MCF 10A (cell line): Measurements from ENCODE around the gene MYRIP. TPM values are rescaled to one million over a fixed set of nuclear protein-coding genes. Genes with fewer than 3 reads are reported as not detected.

ENCODE experiments used
- BruUV-seq: library from RNA; stranded (reverse); fragments of 400-500 nt; replicated peaks from 2 replicates; lab custom pipeline; 2021; lab: Mats Ljungman, UMichigan
- CTCF ChIA-PET: fragments of 300-600 bp; sonication (Branson Sonifier 250); formaldehyde crosslinking; extraction: SDS; loops from one replicate; lab custom pipeline; 2021; ENCODE audit warnings: antibody characterized with exemption, inconsistent platforms; lab: Yijun Ruan, JAX
- POLR2A ChIA-PET: fragments of 300-600, 350-650 bp; sonication (Branson Sonifier 250); formaldehyde crosslinking; extraction: SDS; loops from one replicate; lab custom pipeline; 2020; ENCODE audit warnings: antibody characterized with exemption, inconsistent platforms; lab: Yijun Ruan, JAX
- DNase-seq: peaks from one replicate; pipeline ENCODE4 v3.0.0-alpha.2; 2018; ENCODE audit not compliant: unreplicated experiment
- H3K27ac Mint-ChIP-seq: one replicate; pipeline ENCODE4 v1.8.0; 2022; ENCODE audit warnings: mild to moderate bottlenecking, low read depth, mixed read lengths; ENCODE audit not compliant: unreplicated experiment
- H3K27me3 Mint-ChIP-seq: one replicate; pipeline ENCODE4 v1.8.0; 2022; ENCODE audit warnings: mixed read lengths; ENCODE audit not compliant: insufficient read depth, unreplicated experiment
- H3K36me3 Mint-ChIP-seq: one replicate; pipeline ENCODE4 v1.8.0; 2022; ENCODE audit warnings: mild to moderate bottlenecking, moderate library complexity, mixed read lengths; ENCODE audit not compliant: insufficient read depth, unreplicated experiment
- H3K4me1 Mint-ChIP-seq: one replicate; pipeline ENCODE4 v1.8.0; 2022; ENCODE audit warnings: mixed read lengths; ENCODE audit not compliant: insufficient read depth, unreplicated experiment
- H3K4me3 Mint-ChIP-seq: one replicate; pipeline ENCODE4 v1.8.0; 2022; ENCODE audit warnings: mild to moderate bottlenecking, moderate library complexity, mixed read lengths; ENCODE audit not compliant: unreplicated experiment
- H3K9me3 Mint-ChIP-seq: one replicate; pipeline ENCODE4 v1.8.0; 2022; ENCODE audit warnings: mixed read lengths; ENCODE audit not compliant: unreplicated experiment
- CTCF ChIP-seq: fragments of 200-600 bp; IDR thresholded peaks from one replicate; pipeline ENCODE4 v1.8.0; 2022; ENCODE audit warnings: antibody characterized with exemption, mild to moderate bottlenecking; ENCODE audit not compliant: unreplicated experiment
- intact Hi-C: fragments of 100-400 bp; cut with micrococcal nuclease; formaldehyde crosslinking; loops from 2 replicates; pipeline ENCODE4 v1.14.1; 2022
- total RNA-seq: library from RNA; stranded (reverse); gene quantifications from 2 replicates; pipeline ENCODE4 v1.2.3, GENCODE V29; 2022

Gene MYRIP
- total RNA-seq, 1 experiment from 2014 or later, result 0.19 TPM

GRCh38 chr3:39965997-39966396, 156.6 kb downstream of the MYRIP start:
- ChIA-PET POLR2A (no interaction called here), CTCF (no interaction called here)
- H3K4me3 Mint-ChIP-seq, result no peak overlapping the region
- no peak for DNase-seq
- H3K27me3 Mint-ChIP-seq, result no peaks in the 10 kb centered on the region
- H3K9me3 Mint-ChIP-seq, result peaks cover 12% of the 10 kb centered on the region
- no peak for TF ChIP-seq CTCF
- H3K27ac Mint-ChIP-seq, result no peak overlapping the region
- H3K36me3 Mint-ChIP-seq, result no peaks in the 10 kb centered on the region
- intact Hi-C loops, result no loop called here
- H3K4me1 Mint-ChIP-seq, result no peaks in the 10 kb centered on the region
- no TSS peak for BruUV-seq

- no peak overlapping the region for H3K4me3 Mint-ChIP-seq
- TF ChIP-seq CTCF, result no peak
- no peak overlapping the region for H3K27ac Mint-ChIP-seq
- no peaks in the 10 kb centered on the region for H3K4me1 Mint-ChIP-seq
- no peaks in the 10 kb centered on the region for H3K36me3 Mint-ChIP-seq
- intact Hi-C loops, result no loop called here
- H3K27me3 Mint-ChIP-seq, result no peaks in the 10 kb centered on the region
- H3K9me3 Mint-ChIP-seq, result peaks cover 12% of the 10 kb centered on the region
- CTCF ChIA-PET, result interaction anchor here (1.3 kb wide), 1 partner anchor 158 kb away, joined by 3 read pairs; no protein-coding TSS in a partner anchor
- DNase-seq, result no peak
- POLR2A ChIA-PET, result no interaction called here
- no TSS peak for BruUV-seq
Observed at GRCh38 chr3:39970982-39971381, 161.6 kb downstream of the MYRIP start.

GRCh38 chr3:39971559-39972031, 162.2 kb downstream of the MYRIP start:
- no TSS peak for BruUV-seq
- ChIA-PET CTCF (interaction anchor here (1.3 kb wide), 1 partner anchor 159 kb away, joined by 3 read pairs; no protein-coding TSS in a partner anchor), POLR2A (no interaction called here)
- Mint-ChIP-seq H3K36me3 (no peaks in the 10 kb centered on the region), H3K27ac (no peak overlapping the region), H3K27me3 (no peaks in the 10 kb centered on the region), H3K4me3 (no peak overlapping the region), H3K9me3 (peaks cover 12% of the 10 kb centered on the region), H3K4me1 (no peaks in the 10 kb centered on the region)
- intact Hi-C loops, result no loop called here
- DNase-seq, result no peak
- TF ChIP-seq CTCF, result no peak

GRCh38 chr3:39972508-39972907, 163.1 kb downstream of the MYRIP start:
- no peaks in the 10 kb centered on the region for H3K4me1 Mint-ChIP-seq

More at GRCh38 chr3:39972508-39972907, 163.1 kb downstream of the MYRIP start:
- Mint-ChIP-seq H3K9me3 (peaks cover 12% of the 10 kb centered on the region), H3K36me3 (no peaks in the 10 kb centered on the region), H3K4me3 (no peak overlapping the region), H3K27ac (no peak overlapping the region), H3K27me3 (no peaks in the 10 kb centered on the region)
- DNase-seq, result no peak
- no peak for TF ChIP-seq CTCF
- CTCF ChIA-PET, result interaction anchor here (0.6 to 1.3 kb wide), 2 partner anchors 20 to 160 kb away, joined by 3 read pairs; no protein-coding TSS in a partner anchor
- intact Hi-C loops, result no loop called here
- no TSS peak for BruUV-seq
- POLR2A ChIA-PET, result no interaction called here
